ENCODE measurements around the gene SMIM22.

The SMIM22 gene

DNA sequence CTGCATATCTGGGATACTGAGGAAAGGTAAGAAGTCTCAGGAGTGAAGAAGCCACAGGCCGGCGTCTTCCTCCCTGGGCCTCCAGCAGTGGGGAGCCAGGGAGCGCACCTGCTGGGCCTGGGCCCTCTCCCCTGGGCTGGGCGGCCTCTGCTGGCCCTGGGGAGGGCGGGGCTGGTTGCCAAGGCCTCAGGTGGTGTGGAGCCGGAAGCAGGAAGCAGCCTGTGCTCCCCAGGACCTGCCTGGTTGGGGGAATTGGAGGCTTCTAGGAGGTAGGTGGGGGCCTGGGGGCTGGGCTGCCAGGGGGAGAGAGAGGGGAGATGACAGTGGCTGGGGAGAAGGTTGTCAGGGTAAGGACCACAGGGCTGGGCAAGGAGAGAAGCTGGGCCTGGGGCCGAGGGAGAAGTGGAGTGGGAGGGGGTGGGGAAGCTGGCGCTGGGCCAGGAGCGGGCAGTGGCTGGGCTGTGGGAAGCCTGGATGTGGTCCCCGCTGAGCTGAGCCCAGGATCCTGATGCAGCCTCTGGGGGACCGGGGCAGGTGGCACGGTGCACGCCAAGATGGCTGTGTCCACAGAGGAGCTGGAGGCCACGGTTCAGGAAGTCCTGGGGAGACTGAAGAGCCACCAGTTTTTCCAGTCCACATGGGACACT is at the start of gene SMIM22:
Gene SMIM22, plus strand, starts transcription at position 189 of the 647 bp plus-strand sequence. Its CDS starts 366 bp downstream, at position 555.
- DNase-seq (ENCODE audit: low read depth in 2 of 2) = no peak

- DNase-seq (ENCODE audit: low read depth in 2 of 2) = no peak
These were observed 49.0 kb upstream of the SMIM22 start for GRCh38 chr16:4746215-4746614.

DNA sequence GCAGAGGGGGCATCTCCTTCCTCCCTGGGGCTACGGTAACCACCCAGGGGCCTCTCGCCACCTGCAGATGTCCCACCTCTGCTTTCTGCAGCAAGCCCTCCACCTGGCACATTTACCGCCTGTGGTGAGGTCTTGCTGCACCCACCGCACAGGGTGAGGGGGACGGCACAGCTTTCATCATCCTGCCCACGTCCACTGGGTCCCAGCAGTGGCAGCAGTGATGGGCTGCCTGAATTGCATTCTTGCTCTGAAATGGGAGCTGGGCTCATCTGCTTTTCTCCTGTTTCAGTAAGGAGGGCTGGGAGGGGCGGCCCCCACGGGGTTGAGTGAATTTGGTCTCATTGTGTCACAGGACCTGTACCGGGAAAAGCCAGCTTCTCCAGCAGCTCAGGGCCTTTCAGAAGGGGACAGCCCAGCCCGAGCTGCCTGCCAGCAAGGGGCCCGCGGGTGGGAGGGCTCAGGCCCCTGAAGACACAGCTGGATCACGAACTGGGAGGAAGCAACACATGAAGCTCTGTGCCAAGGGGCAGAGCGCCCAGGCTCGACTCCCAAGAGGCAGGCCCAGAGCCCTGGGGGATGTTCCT is 48.1 kb upstream of the SMIM22 start:
- no peak for DNase-seq (ENCODE audit: low read depth in 2 of 2)

DNA sequence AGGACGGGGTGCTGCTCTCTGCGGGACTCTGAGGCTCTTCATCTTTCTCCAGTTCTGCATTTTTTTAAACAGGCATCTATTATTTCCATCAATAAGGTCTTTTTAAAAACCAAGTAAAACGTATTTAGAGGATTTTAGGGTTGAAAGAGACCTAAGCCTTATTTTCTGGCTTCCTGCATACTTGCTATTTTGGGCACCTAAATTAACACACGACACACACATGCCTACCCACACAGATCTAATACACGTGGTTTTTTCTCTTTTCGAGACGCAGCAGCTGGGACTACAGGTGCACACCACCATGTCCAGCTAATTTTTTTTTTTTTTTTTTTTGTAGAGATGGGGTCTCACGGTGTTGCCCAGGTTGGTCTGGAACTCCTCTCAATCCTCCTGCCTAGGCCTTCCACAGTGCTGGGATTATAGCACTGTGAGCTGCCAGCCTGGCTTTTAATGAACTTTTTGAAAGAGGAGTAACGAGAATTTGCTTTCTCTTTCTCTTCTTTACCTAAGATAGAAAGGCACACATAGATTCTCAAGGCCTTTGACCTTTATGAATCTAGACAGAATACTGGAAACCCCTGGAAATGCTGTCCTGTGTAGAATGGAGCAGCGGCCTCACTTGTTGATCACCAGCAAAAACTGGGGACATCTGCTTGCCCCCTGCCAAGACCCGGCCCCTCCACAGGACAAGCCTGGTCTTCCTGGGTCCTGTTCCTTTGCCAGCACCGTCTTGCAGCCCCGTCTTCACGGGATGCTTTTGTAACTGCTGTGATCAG is 47.1 kb upstream of the SMIM22 start:
- DNase-seq (ENCODE audit: low read depth in 2 of 2) = no peak

- no peak for DNase-seq (ENCODE audit: low read depth in 2 of 2)
These were observed 46.3 kb upstream of the SMIM22 start for GRCh38 chr16:4748682-4749411.

DNA sequence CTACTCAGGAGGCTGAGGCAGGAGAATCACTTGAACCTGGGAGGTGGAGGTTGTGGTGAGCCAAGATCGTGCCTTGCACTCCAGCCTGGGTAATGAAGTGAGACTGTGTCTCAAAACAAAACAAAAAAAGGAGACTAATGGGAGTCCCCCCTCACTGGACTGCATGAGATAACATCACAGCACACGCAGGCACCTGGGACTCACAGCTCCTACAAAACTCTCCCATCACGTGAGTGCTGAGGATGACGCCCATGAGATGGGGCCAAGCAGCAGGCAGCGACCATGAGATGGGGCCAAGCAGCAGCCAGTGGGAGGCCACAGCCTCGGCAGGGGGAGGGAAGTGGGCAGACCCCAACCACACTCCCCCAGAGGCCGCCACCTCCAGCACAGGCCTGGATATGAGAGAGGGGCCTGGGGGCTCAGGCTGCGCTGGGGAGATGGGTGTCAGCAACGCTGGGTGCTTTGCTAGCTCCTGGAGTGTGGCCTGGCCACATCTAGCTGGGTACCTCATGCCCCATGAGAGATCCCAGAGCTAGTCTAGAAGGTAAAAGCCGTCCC is 45.4 kb upstream of the SMIM22 start:
- DNase-seq (ENCODE audit: low read depth in 2 of 2) = no peak

DNA sequence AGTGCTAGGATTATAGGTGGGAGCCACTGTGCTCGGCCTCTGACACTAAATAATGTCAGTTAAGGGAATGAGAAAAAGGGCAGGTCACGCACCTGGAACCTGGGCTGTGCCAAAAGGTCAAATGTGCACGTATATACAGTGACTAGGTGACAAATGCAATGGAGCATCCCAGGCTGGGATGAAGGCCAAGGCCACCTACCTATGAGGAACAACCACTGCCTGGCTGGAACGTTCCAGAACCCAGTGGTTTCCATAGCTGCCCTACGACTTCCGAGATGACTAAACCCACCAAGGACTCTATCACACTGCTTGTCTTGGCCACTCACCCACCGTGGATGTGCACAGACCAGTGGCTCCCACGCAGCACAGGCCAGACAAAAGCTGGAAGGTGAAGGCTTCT is 44.3 kb upstream of the SMIM22 start:
- DNase-seq (ENCODE audit: low read depth in 2 of 2) = no peak

- no peak for DNase-seq (ENCODE audit: low read depth in 2 of 2)
These were observed 42.6 kb upstream of the SMIM22 start for GRCh38 chr16:4752351-4753100.

- no peak for DNase-seq (ENCODE audit: low read depth in 2 of 2)
These were observed 41.9 kb upstream of the SMIM22 start for GRCh38 chr16:4753227-4753626.

DNA sequence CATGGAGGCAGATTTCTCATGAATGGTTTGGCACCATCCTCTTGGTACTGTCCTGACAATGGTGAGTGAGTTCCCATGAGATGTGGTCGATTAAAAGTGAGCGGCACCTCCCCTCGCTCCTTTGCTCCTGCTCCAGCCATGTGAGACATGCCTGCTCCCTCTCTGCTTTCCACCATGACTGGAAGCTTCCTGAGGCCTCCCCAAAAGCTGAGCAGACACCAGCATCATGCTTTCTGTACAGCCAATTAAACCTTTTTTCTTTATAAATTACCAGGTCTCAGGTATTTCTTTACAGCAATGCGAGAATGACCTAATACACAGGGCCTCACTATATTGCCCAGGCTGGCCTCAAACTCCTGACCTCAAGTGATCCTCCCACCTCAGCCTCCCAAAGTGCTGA is 40.3 kb upstream of the SMIM22 start:
- DNase-seq (ENCODE audit: low read depth in 2 of 2) = no peak

GRCh38 chr16:4755687-4756086 is 39.5 kb upstream of the SMIM22 start:
- DNase-seq (ENCODE audit: low read depth in 2 of 2) = no peak

- no peak for DNase-seq (ENCODE audit: low read depth in 2 of 2)
These were observed 34.8 kb upstream of the SMIM22 start for GRCh38 chr16:4760221-4760910.

GRCh38 chr16:4762205-4762604 is 33.0 kb upstream of the SMIM22 start:
- DNase-seq (ENCODE audit: low read depth in 2 of 2) = no peak

DNA sequence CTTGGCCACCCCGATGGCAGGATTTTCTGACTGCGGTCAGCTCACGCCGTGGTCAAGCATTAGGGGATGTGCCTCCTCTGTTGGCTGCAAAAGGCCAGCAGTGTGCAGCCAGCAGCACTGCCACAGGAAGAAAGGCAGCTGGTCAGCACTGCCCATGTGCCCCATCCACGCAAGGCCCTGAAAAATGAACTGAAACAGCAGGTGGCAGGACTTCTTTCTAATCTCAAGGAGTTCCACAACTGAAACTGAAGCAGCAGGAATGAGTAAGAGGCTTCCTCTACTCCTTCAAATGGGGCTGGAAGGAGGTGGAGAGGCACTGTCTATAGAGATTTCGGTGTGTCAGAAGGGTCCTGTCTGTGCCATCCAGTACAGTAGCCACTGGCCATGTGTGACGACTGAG is 31.4 kb upstream of the SMIM22 start:
- DNase-seq (ENCODE audit: low read depth in 2 of 2) = no peak

GRCh38 chr16:4765511-4766474 is 29.4 kb upstream of the SMIM22 start:
- DNase-seq (ENCODE audit: low read depth in 2 of 2) = no peak

GRCh38 chr16:4766875-4767628 is 28.1 kb upstream of the SMIM22 start, which contains the start of gene ZNF500:
ZNF500 (minus strand) TSS chr16:4767162; CDS start chr16:4765978, 1,184 bp downstream.
- DNase-seq (ENCODE audit: low read depth in 2 of 2) = peak; percentile 82 to 83

DNA sequence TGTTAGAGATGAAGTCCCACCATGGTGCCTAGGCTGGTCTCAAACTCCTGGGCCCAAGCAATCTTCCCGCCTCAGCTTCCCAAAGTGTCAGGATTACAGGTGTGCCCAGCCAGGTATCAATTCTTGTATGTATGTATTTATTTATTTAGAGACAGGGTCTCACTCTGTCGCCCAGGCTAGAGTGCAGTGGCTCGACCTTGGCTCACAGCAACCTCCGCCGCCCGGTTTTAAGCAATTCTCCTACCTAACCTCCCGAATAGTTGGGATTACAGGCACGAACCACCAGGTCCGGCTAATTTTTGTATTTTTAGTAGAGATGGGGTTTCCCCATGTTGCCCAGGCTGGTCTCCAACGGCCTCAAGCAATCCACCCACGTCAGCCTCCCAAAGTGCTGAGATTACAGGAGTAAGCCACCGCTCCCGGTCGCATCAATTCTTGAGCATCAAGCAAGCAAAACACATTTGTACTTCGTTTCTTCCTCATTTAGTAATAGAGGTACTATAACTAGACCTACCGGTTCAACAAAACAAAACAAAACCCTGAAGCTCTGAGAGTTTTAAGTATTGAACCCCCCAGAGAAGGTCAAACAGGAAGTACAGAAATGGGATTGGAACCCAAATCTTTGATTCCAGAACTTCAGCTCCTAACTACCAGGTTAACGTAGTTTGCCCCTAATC is 27.2 kb upstream of the SMIM22 start:
- DNase-seq (ENCODE audit: low read depth in 2 of 2) = no peak

All from fibroblast of skin of left biceps (primary cell).